SK-N-DZ (cell line): ENCODE measurements around the gene THG1L.
A peak's percentile ranks its signal among the peaks of the same experiment; 100 is the strongest.

Experiments
- DNase-seq: peaks from one replicate; pipeline ENCODE4 v3.0.0-alpha.2; 2015; ENCODE audit warnings: low spot score
- small RNA-seq, 2 experiments: library from RNA; depleted of rRNA; stranded (forward); fragments of <200 nt; gene quantifications; one replicate each; pipeline ENCODE3, GENCODE V24; 2014

The THG1L gene

GRCh38 chr5:157756122-157756521, 24.9 kb downstream of the THG1L start:
- DNase-seq, result no peak

- DNase-seq, result no peak
Measured at GRCh38 chr5:157758706-157759105, 27.5 kb downstream of the THG1L start.

GRCh38 chr5:157761690-157762621, 30.7 kb downstream of the THG1L start:
- DNase-seq, result peak; percentile 74

- DNase-seq, result no peak
Measured at GRCh38 chr5:157764531-157764930, 33.3 kb downstream of the THG1L start.

GRCh38 chr5:157766442-157766841, 35.2 kb downstream of the THG1L start:
- no peak for DNase-seq

GRCh38 chr5:157766902-157767301, 35.7 kb downstream of the THG1L start:
- DNase-seq, result no peak

- no peak for DNase-seq
Measured at GRCh38 chr5:157767689-157768088, 36.5 kb downstream of the THG1L start.

GRCh38 chr5:157770665-157771064, 39.4 kb downstream of the THG1L start:
- no peak for DNase-seq

- no peak for DNase-seq
Measured at GRCh38 chr5:157772127-157772526, 40.9 kb downstream of the THG1L start.

GRCh38 chr5:157778121-157778805, 47.0 kb downstream of the THG1L start:
- peak; percentile 32 for DNase-seq

GRCh38 chr5:157779221-157779620, 48.0 kb downstream of the THG1L start:
- no peak for DNase-seq

- no peak for DNase-seq
Measured at GRCh38 chr5:157785801-157786200, 54.6 kb downstream of the THG1L start.

Small RNA genes lying within 50 kb of the gene (small RNA-seq; reads per million reads assigned to genes)
- 0 reads per million in 2 experiments for gene AC026407.1
